Measurements from ENCODE around the gene ZBTB16. TPM values are rescaled to one million over a fixed set of nuclear protein-coding genes. Genes with fewer than 3 reads are reported as not detected.

The ZBTB16 gene
- total RNA-seq, 1 donor from 2014 or later = 171 TPM

GRCh38 chr11:114156782-114157181 lies 97.3 kb downstream of the ZBTB16 start:
- H3K27me3 ChIP-seq (ENCODE audit: low read depth) = no peaks in the 10 kb centered on the region
- intact Hi-C loops (cut with DNase I) = no loop called here
- peaks cover 98% of the 10 kb centered on the region for H3K4me1 ChIP-seq
- DNase-seq = no peak
- ATAC-seq = no peak
- peak overlapping the region; percentile 97 for H3K27ac ChIP-seq
- no peak overlapping the region for H3K4me3 ChIP-seq
- H3K36me3 ChIP-seq = peaks cover 34% of the 10 kb centered on the region
- no peaks in the 10 kb centered on the region for H3K9me3 ChIP-seq
- no peak for TF ChIP-seq CTCF (IDR thresholded peaks at IDR 0.05)

- TF ChIP-seq CTCF (IDR thresholded peaks at IDR 0.05) = no peak
- intact Hi-C loops (cut with DNase I) = no loop called here
- Histone ChIP-seq H3K4me1 (peaks cover 98% of the 10 kb centered on the region), H3K4me3 (no peak overlapping the region), H3K27ac (peak overlapping the region; percentile 97), H3K36me3 (peaks cover 34% of the 10 kb centered on the region), H3K27me3 (ENCODE audit: low read depth) (no peaks in the 10 kb centered on the region), H3K9me3 (no peaks in the 10 kb centered on the region)
- DNase-seq (no peak), ATAC-seq (no peak)
Observed at GRCh38 chr11:114157476-114158050, 98.1 kb downstream of the ZBTB16 start.

GRCh38 chr11:114158421-114158820 lies 98.9 kb downstream of the ZBTB16 start:
- no peaks in the 10 kb centered on the region for H3K9me3 ChIP-seq
- DNase-seq = no peak
- no peak for ATAC-seq
- H3K27me3 ChIP-seq (ENCODE audit: low read depth) = no peaks in the 10 kb centered on the region
- H3K4me1 ChIP-seq = peaks cover 96% of the 10 kb centered on the region
- H3K27ac ChIP-seq = peak overlapping the region; percentile 97
- no peak for TF ChIP-seq CTCF (IDR thresholded peaks at IDR 0.05)
- peaks cover 30% of the 10 kb centered on the region for H3K36me3 ChIP-seq
- intact Hi-C loops (cut with DNase I) = no loop called here
- H3K4me3 ChIP-seq = no peak overlapping the region

GRCh38 chr11:114158886-114159285 lies 99.4 kb downstream of the ZBTB16 start:
- Histone ChIP-seq H3K36me3 (peaks cover 30% of the 10 kb centered on the region), H3K4me1 (peaks cover 96% of the 10 kb centered on the region), H3K9me3 (no peaks in the 10 kb centered on the region), H3K4me3 (no peak overlapping the region), H3K27ac (peak overlapping the region; percentile 97), H3K27me3 (ENCODE audit: low read depth) (no peaks in the 10 kb centered on the region)
- ATAC-seq (no peak), DNase-seq (no peak)
- intact Hi-C loops (cut with DNase I) = no loop called here
- TF ChIP-seq CTCF (IDR thresholded peaks at IDR 0.05) = no peak

- no peaks in the 10 kb centered on the region for H3K27me3 ChIP-seq (ENCODE audit: low read depth)
- no peak overlapping the region for H3K4me3 ChIP-seq
- ATAC-seq (no peak), DNase-seq (no peak)
- no peaks in the 10 kb centered on the region for H3K9me3 ChIP-seq
- intact Hi-C loops (cut with DNase I) = no loop called here
- H3K36me3 ChIP-seq = peaks cover 30% of the 10 kb centered on the region
- peaks cover 96% of the 10 kb centered on the region for H3K4me1 ChIP-seq
- peak overlapping the region; percentile 97 for H3K27ac ChIP-seq
- TF ChIP-seq CTCF (IDR thresholded peaks at IDR 0.05) = no peak
Observed at GRCh38 chr11:114159320-114159719, 99.8 kb downstream of the ZBTB16 start.

All from lower lobe of right lung (tissue), 2 donors.